22Rv1 (cell line): ENCODE results near the gene FIS1.
A peak's percentile ranks its signal among the peaks of the same experiment; 100 is the strongest.

Experiments used
- H3K27ac ChIP-seq: fragments of 450-650 bp; 2 replicates; pipeline ENCODE4 v1.5.1; 2017
- ZFX ChIP-seq: fragments of 450-650 bp; IDR thresholded peaks from 2 replicates; pipeline ENCODE4 v1.6.1; 2017; ENCODE audit warnings: antibody characterized with exemption, borderline replicate concordance
- TF ChIP-seq, protein P1 (sequence below): fragments of 450-650 bp; IDR thresholded peaks from 2 replicates; pipeline ENCODE4 v1.5.1; 2017; ENCODE audit warnings: mild to moderate bottlenecking

FIS1 gene

DNA sequence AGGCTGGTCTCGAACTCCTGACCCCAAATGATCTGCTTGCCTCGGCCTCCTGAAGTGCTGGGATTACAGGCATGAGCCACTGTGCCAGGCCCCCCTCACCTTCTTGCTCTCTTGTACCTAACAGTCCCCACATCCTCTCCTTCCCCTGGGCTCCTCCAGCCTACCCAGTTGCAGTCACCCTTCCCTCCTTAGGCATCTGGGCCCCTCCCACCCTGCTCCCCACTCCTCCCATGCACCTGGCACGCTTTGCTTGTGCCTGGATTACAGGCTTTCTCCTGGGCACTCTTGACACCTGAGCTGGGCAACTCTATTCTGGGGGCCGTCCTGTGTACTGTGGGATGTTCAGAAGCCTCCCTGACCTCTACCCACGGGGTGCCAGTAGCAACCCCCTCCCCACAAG lies 10.2 kb downstream of the FIS1 start:
- peak overlapping the region; percentile 84; the same call in 1 of the 2 replicates for H3K27ac ChIP-seq
- TF ChIP-seq ZFX = no peak
- TF ChIP-seq, protein P1, sequence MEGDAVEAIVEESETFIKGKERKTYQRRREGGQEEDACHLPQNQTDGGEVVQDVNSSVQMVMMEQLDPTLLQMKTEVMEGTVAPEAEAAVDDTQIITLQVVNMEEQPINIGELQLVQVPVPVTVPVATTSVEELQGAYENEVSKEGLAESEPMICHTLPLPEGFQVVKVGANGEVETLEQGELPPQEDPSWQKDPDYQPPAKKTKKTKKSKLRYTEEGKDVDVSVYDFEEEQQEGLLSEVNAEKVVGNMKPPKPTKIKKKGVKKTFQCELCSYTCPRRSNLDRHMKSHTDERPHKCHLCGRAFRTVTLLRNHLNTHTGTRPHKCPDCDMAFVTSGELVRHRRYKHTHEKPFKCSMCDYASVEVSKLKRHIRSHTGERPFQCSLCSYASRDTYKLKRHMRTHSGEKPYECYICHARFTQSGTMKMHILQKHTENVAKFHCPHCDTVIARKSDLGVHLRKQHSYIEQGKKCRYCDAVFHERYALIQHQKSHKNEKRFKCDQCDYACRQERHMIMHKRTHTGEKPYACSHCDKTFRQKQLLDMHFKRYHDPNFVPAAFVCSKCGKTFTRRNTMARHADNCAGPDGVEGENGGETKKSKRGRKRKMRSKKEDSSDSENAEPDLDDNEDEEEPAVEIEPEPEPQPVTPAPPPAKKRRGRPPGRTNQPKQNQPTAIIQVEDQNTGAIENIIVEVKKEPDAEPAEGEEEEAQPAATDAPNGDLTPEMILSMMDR = no peak

DNA sequence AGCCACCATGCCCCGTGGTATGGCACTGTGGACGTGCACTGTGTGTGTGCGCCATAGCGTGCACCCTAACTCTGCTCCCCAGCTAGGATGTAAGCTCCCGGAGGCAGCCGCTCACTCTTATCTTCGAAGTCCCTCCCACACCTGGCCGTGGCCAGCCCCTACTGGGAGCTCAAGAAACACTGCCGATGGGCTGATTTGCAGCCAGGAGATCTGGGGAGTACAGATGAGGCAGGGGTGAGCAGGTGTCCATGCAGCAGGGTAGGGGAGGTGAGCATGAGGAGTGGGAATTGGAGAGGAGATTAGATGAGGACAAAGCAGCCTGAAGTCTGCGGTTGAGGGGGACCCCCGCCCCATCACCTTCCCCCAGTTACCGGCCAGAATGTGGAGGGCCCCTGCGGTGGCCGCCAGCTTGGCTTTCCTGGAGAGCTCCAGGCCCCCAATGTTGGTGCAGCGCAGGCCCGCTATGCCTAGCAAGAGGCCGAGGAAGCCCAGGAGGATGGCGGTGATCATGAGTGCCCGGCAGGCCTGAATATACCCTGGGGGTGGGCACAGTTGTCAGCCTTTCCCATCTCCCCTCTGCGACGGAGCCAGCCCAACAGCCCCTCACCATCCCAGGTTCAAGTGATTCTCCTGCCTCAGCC lies 10.9 kb downstream of the FIS1 start:
- H3K27ac ChIP-seq = peak overlapping the region; percentile 84
- TF ChIP-seq, protein P1 = no peak
- TF ChIP-seq ZFX = no peak

DNA sequence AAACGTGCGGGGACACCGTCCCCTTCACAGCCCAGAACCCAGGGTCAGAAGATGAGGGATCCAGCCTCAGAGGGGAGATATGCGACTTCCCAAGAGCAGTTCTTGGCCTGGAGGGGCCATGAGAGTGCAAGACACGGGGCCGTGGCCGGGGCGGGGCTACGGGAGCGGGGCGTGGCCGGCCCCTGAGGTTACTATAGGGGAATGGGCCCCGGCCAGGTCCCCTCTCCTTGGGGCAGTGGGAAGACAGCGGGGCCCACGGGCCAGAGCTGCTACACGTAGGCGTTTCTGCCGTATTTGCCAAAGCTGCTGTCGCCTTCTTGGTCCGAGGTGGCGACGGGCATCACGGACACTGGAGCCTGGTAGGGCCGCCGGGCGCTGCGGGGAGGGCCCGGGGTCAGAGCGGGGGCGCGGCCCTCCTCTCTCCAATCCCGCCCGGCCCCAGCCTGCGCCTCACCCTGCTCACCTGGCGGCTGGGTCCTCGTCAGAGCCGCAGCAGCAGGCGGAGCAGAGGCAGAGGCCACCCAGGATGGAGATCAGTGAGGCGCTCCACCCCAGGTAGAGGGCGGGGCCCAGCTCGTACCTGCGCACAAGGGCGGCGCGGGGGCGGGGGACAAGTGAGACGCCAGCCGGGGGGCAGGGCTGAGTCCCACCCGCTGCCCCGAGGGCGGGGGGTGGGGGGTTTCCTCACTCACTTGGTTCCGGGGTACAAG lies 12.6 kb downstream of the FIS1 start:
- peak overlapping the region; percentile 84 for H3K27ac ChIP-seq
- TF ChIP-seq, protein P1 = no peak
- no peak for TF ChIP-seq ZFX

DNA sequence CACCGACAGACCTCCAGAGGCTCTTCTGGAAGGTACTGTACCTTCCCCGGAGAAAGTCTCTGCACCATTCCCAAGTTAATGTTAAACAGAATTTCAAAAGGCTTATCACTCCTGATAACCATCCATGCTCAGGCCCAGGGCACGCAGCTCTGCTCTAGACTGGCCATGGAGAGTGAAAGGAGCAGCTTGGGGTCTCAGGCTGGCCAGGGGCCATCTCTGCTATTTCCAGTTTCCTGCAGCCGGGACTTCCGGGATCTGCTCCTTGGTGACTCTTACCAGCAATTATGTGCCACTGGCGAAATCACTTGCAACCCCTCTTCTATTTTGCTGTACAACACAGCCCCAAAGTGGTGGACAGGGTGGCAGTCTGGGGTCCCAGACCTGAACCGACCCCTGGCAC lies 13.2 kb downstream of the FIS1 start:
- TF ChIP-seq ZFX = no peak
- TF ChIP-seq, protein P1 = no peak
- peak overlapping the region; percentile 84 for H3K27ac ChIP-seq

DNA sequence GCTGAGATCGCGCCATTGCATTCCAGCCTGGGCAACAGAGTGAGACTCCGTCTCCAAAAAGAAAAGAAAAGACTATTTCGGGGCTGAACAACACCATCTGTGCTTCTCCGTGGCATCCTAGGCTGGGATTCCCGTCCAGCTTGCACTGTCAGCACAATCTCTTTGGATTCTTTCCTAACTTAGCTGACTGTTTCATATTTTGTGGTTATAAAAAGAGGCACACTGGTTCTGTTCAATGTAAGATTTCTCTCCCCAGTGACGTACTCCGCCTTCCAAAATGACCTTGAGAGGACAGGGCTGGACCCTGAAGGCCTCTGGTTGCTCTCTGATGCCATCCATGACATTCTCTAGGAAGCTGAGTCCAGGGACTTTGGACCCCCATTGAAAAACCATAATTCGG lies 18.2 kb downstream of the FIS1 start:
- TF ChIP-seq ZFX = no peak
- TF ChIP-seq, protein P1 = no peak
- H3K27ac ChIP-seq = no peak overlapping the region

DNA sequence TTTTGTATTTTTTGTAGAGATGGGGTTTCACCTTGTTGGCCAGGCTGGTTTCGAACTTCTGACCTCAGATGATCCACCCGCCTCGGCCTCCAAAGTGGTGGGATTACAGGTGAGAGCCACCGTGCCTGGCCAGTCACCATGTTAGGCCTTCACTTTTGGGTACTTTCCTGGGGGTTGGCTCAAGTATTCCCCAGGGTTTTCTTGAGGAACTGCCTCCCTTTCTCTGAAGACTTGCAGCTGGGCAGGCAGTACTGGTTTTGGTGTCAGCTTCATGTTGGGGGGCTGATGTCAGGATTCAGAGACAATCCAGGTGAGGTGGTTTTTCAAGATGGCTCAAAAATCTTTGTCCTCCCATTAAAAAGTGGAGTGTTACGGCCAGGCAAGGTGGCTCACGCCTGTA lies 19.2 kb downstream of the FIS1 start:
- no peak overlapping the region for H3K27ac ChIP-seq
- TF ChIP-seq ZFX = no peak
- TF ChIP-seq, protein P1 = no peak

DNA sequence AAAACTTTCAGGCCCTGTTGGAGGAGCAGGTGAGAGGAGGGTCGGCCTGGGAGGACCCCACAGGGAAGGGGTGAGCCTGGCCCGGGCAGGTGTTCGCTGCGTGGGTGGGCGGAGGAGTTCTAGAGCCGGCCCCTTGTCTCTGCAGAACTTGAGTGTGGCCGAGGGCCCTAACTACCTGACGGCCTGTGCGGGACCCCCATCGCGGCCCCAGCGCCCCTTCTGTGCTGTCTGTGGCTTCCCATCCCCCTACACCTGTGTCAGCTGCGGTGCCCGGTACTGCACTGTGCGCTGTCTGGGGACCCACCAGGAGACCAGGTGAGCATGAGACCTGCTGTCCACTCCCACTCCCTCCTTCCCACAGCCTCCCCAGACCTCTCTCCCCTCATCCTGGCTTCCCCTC lies 21.4 kb downstream of the FIS1 start:
- H3K27ac ChIP-seq = no peak overlapping the region
- no peak for TF ChIP-seq ZFX
- TF ChIP-seq, protein P1 = no peak
